PC-3 (cell line): ENCODE results near the gene CALML4. TPM values are rescaled to one million over a fixed set of nuclear protein-coding genes. Genes with fewer than 3 reads are reported as not detected.

Experiments
- ATAC-seq: fragments of 200-7000 bp; cut with Tn5 transposase; 2 replicates; pipeline ENCODE4 v1.9.1; 2020; ENCODE audit warnings: mild to moderate bottlenecking, moderate library complexity
- BruUV-seq: library from RNA; stranded (reverse); fragments of 400-500 nt; replicated peaks from 2 replicates; lab custom pipeline; 2021; lab: Mats Ljungman, UMichigan
- CTCF ChIA-PET: fragments of 300-600 bp; sonication (Branson Sonifier 250); formaldehyde crosslinking; loops from one replicate; lab custom pipeline; 2022; ENCODE audit warnings: antibody characterized with exemption; lab: Charles Lee
- POLR2A ChIA-PET: fragments of 300-600 bp; sonication (Branson Sonifier 250); formaldehyde crosslinking; loops from one replicate; lab custom pipeline; 2022; ENCODE audit warnings: antibody characterized with exemption; ENCODE audit not compliant: unreplicated experiment; lab: Charles Lee
- DNase-seq: peaks from one replicate; pipeline ENCODE4 v3.0.0-alpha.2; 2015
- H2AFZ ChIP-seq: fragments of 300-600 bp; sonication (generic); 2 replicates; pipeline ENCODE4 v1.6.0; 2016; ENCODE audit warnings: antibody characterized with exemption, low read length
- H3F3A ChIP-seq: fragments of 300-600 bp; sonication (generic); one replicate; pipeline ENCODE4 v1.6.0; 2017; ENCODE audit warnings: antibody characterized with exemption, low read length, control low read depth, mild to moderate bottlenecking; ENCODE audit not compliant: unreplicated experiment
- H3K27ac ChIP-seq: fragments of 300-600 bp; sonication (generic); 2 replicates; pipeline ENCODE4 v1.5.1; 2016; ENCODE audit warnings: mild to moderate bottlenecking, low read length
- H3K27me3 ChIP-seq: fragments of 300-600 bp; sonication (generic); 2 replicates; pipeline ENCODE4 v1.6.1; 2016; ENCODE audit warnings: low read length, mixed read lengths
- H3K36me3 ChIP-seq: fragments of 300-600 bp; sonication (generic); 2 replicates; pipeline ENCODE4 v1.6.1; 2016; ENCODE audit warnings: low read depth, mixed run types, low read length, mixed read lengths
- H3K4me1 ChIP-seq: fragments of 300-600 bp; sonication (generic); 2 replicates; pipeline ENCODE4 v1.5.1; 2016; ENCODE audit warnings: low read length; ENCODE audit not compliant: insufficient read depth
- H3K4me2 ChIP-seq: fragments of 300-600 bp; sonication (generic); 2 replicates; pipeline ENCODE4 v1.6.0; 2016; ENCODE audit warnings: low read length
- H3K4me3 ChIP-seq: fragments of 300-600 bp; sonication (generic); 2 replicates; pipeline ENCODE4 v1.5.1; 2016; ENCODE audit warnings: mild to moderate bottlenecking, low read length, mixed read lengths
- H3K79me2 ChIP-seq: fragments of 300-600 bp; sonication (generic); 2 replicates; pipeline ENCODE4 v1.6.1; 2017; ENCODE audit warnings: low read length, mixed read lengths
- H3K9ac ChIP-seq: fragments of 300-600 bp; sonication (generic); 2 replicates; pipeline ENCODE4 v1.6.0; 2016; ENCODE audit warnings: mild to moderate bottlenecking, low read length
- H3K9me2 ChIP-seq: fragments of 300-600 bp; sonication (generic); replicated peaks from 2 replicates; pipeline ENCODE4 v1.6.1; 2016; ENCODE audit warnings: mixed run types, low read length, mixed read lengths
- H3K9me3 ChIP-seq: fragments of 300-600 bp; sonication (generic); 2 replicates; pipeline ENCODE4 v1.6.1; 2016; ENCODE audit warnings: low read length, mixed read lengths
- H4K20me1 ChIP-seq: fragments of 300-600 bp; sonication (generic); 2 replicates; pipeline ENCODE4 v1.6.1; 2016; ENCODE audit warnings: low read length, mixed read lengths
- EZH2 ChIP-seq: fragments of 300-600 bp; sonication (generic); IDR thresholded peaks from one replicate; pipeline ENCODE4 v1.6.1; 2017; ENCODE audit warnings: antibody characterized with exemption, mild to moderate bottlenecking, low read length; ENCODE audit not compliant: unreplicated experiment
- EZH2phosphoT487 ChIP-seq: fragments of 300-600 bp; sonication (generic); IDR thresholded peaks from 2 replicates; pipeline ENCODE4 v1.6.1; 2018; ENCODE audit warnings: mild to moderate bottlenecking, antibody characterized with exemption, low read length, borderline replicate concordance
- intact Hi-C: fragments of 100-400 bp; cut with micrococcal nuclease; formaldehyde crosslinking; loops from 2 replicates; pipeline ENCODE4 v1.9.0; 2023
- total RNA-seq: library from RNA; depleted of rRNA; stranded (reverse); fragments of >200 nt; gene quantifications from 2 replicates; pipeline ENCODE4 v1.2.3, GENCODE V29; 2014
- TF ChIP-seq, protein P1 (sequence below): fragments of 300-600 bp; sonication (generic); conservative IDR thresholded peaks from 2 replicates; pipeline ENCODE4 v1.5.1; 2017; ENCODE audit warnings: antibody characterized with exemption, low read depth, mild to moderate bottlenecking, low read length

Gene CALML4
- total RNA-seq, 1 experiment from 2014 or later, result 4.8 TPM

DNA sequence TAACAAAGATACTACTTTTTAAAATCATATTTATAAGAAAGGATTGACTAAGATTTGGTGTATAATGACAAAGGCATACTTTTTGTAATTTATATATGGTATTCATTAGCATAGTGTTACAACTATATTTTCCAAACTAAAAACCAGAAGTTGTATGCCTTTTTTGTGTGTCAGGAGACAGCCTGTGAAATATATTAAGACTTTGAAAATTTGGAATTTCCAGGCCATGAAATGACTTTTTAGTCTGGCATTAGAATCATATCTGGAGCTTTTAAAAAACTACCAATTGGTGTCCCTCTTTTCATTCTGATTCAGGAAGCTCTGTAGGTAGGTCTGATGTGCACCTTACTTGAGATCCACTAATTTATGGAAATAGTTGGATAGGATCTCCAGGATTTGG lies 41.9 kb downstream of the CALML4 start:
- Histone ChIP-seq H3K4me1 (no peaks in the 10 kb centered on the region), H3K9ac (no peak overlapping the region), H3K4me3 (no peak overlapping the region), H3K27ac (no peak overlapping the region), H3K27me3 (no peaks in the 10 kb centered on the region), H2AFZ (no peak overlapping the region), H3K9me3 (no peaks in the 10 kb centered on the region), H3K9me2 (no peaks in the 10 kb centered on the region), H4K20me1 (no peaks in the 10 kb centered on the region), H3K4me2 (no peak overlapping the region), H3F3A (no peaks in the 10 kb centered on the region), H3K79me2 (no peaks in the 10 kb centered on the region), H3K36me3 (peaks cover 4% of the 10 kb centered on the region; the same call in 1 of the 2 replicates)
- no peak for TF ChIP-seq EZH2
- TF ChIP-seq, protein P1, sequence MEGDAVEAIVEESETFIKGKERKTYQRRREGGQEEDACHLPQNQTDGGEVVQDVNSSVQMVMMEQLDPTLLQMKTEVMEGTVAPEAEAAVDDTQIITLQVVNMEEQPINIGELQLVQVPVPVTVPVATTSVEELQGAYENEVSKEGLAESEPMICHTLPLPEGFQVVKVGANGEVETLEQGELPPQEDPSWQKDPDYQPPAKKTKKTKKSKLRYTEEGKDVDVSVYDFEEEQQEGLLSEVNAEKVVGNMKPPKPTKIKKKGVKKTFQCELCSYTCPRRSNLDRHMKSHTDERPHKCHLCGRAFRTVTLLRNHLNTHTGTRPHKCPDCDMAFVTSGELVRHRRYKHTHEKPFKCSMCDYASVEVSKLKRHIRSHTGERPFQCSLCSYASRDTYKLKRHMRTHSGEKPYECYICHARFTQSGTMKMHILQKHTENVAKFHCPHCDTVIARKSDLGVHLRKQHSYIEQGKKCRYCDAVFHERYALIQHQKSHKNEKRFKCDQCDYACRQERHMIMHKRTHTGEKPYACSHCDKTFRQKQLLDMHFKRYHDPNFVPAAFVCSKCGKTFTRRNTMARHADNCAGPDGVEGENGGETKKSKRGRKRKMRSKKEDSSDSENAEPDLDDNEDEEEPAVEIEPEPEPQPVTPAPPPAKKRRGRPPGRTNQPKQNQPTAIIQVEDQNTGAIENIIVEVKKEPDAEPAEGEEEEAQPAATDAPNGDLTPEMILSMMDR, result no peak
- no peak for TF ChIP-seq EZH2phosphoT487
- intact Hi-C loops, result no loop called here
- POLR2A ChIA-PET, result no interaction called here
- no peak for ATAC-seq
- CTCF ChIA-PET, result no interaction called here
- no TSS peak for BruUV-seq
- DNase-seq, result no peak

DNA sequence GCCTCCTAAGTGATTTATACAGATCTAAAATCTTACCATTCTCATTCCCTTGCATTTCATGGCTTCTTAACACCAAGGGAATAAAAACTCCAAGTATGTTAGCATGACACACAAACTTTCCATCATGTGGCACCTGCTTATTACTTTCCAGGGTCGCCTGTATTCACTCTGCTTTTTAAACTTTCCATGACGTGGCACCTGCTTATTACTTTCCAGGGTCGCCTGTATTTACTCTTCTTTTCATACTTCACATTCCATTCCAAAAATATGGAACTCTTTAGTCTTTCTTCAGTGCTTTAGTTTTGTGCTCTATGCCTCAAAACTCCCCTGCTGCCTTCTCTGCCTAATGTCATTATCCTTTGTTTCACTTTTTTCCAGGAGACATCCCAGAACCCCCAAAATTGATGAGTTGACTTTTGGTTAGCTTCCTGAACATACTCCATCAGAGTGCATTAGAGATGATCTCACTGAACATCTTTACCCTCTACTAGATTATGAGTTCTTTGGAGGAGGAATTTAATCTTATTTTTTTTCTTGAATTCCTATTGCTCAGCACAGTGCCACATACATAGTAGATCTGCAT lies 47.0 kb downstream of the CALML4 start:
- intact Hi-C loops, result loop anchor here (5.0 to 10.0 kb wide), 4 partner anchors 63 to 316 kb away; partner anchors contain the start of gene RNU6-1
- H3K79me2 ChIP-seq, result no peaks in the 10 kb centered on the region
- H3F3A ChIP-seq, result no peaks in the 10 kb centered on the region
- ATAC-seq, result no peak
- H3K4me3 ChIP-seq, result no peak overlapping the region
- no peak for DNase-seq
- no peak overlapping the region for H3K9ac ChIP-seq
- no peaks in the 10 kb centered on the region for H3K4me1 ChIP-seq
- no TSS peak for BruUV-seq
- H4K20me1 ChIP-seq, result no peaks in the 10 kb centered on the region
- H2AFZ ChIP-seq, result no peak overlapping the region
- no peaks in the 10 kb centered on the region for H3K9me3 ChIP-seq
- no peak overlapping the region for H3K4me2 ChIP-seq
- CTCF ChIA-PET, result no interaction called here
- no peak for TF ChIP-seq EZH2phosphoT487
- TF ChIP-seq EZH2, result no peak
- TF ChIP-seq, protein P1, result no peak
- no peaks in the 10 kb centered on the region for H3K9me2 ChIP-seq
- H3K36me3 ChIP-seq, result peaks cover 7% of the 10 kb centered on the region; the same call in 1 of the 2 replicates
- POLR2A ChIA-PET, result no interaction called here
- no peak overlapping the region for H3K27ac ChIP-seq
- H3K27me3 ChIP-seq, result no peaks in the 10 kb centered on the region

DNA sequence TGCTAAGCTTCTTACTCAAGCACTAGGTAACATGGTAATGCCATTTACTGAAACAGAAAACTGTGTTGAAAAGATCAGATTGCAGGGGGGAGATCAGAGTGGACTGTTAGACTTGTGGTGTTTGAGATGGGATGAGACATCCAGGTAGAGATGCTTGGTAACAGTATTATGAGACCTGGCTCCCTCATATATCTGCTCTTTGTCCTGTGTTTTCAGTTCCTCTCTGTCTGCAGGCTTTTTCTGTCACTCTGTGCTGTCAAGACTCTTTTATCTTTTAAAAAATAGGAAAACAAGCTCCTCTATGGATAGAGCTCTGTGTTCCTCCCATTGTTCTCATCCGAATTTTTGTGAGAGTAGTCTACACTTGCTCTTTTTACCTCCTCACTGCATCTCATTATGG lies 48.1 kb downstream of the CALML4 start:
- peaks cover 7% of the 10 kb centered on the region; the same call in 1 of the 2 replicates for H3K36me3 ChIP-seq
- H3K27me3 ChIP-seq, result no peaks in the 10 kb centered on the region
- TF ChIP-seq EZH2 (no peak), EZH2phosphoT487 (no peak)
- TF ChIP-seq, protein P1, result no peak
- no TSS peak for BruUV-seq
- H4K20me1 ChIP-seq, result no peaks in the 10 kb centered on the region
- no peaks in the 10 kb centered on the region for H3F3A ChIP-seq
- intact Hi-C loops, result loop anchor here (5.0 to 10.0 kb wide), 4 partner anchors 62 to 315 kb away; partner anchors contain the start of gene RNU6-1
- H3K79me2 ChIP-seq, result no peaks in the 10 kb centered on the region
- no peak overlapping the region for H3K9ac ChIP-seq
- H3K9me3 ChIP-seq, result no peaks in the 10 kb centered on the region
- H2AFZ ChIP-seq, result no peak overlapping the region
- no peak overlapping the region for H3K4me2 ChIP-seq
- H3K4me1 ChIP-seq, result no peaks in the 10 kb centered on the region
- DNase-seq (no peak), ATAC-seq (no peak)
- POLR2A ChIA-PET, result no interaction called here
- no peak overlapping the region for H3K4me3 ChIP-seq
- H3K9me2 ChIP-seq, result no peaks in the 10 kb centered on the region
- CTCF ChIA-PET, result no interaction called here
- H3K27ac ChIP-seq, result no peak overlapping the region
